Adrenal gland (tissue), 5 donors: ENCODE measurements around the gene SORBS1.

ENCODE experiments used
- CTCF ChIP-seq, 6 experiments: fragments of 450-650 bp in 4 of 6; fragments of 200-600 bp in 2 of 6; sonication (generic) in 1 of 6; IDR thresholded peaks; 1 replicate in 5 of 6; 2 replicates in 1 of 6; pipeline versions ENCODE4 v1.5.1 to v1.8.0; 2016 to 2021; ENCODE audit warnings: antibody characterized with exemption in 6 of 6, mild to moderate bottlenecking in 2 of 6, moderate library complexity in 1 of 6
- POLR2A ChIP-seq, 2 donors: fragments of 450-650 bp; IDR thresholded peaks; one replicate each; pipeline ENCODE4 v1.6.1; 2017; ENCODE audit warnings: antibody characterized with exemption in 2 of 2, mild to moderate bottlenecking in 2 of 2, moderate library complexity in 1 of 2
- donor health status: DM: no; HTN: no; CAD: no.

DNA sequence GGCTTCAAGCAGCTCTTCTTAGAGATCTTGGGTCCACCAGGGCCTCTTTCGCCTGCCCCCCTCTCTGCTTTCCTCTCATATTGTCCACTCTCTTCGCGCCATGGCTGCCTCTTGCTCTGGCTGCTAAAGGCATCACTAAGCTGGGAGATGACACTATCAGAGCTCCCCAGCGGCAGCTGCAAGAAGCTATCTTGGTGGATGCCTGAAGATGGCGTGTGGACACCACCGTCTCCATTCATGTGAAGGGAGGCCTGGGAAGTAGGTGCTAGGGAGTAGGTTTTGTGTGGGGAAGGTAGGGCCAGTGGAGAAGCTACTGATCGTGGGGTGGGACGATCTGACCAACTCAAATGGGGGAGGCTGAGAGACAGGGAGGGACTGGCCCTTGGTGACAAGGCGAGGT lies 224.5 kb downstream of the SORBS1 start:
- TF ChIP-seq CTCF (IDR thresholded peaks at IDR 0.05), result no peak
- no peak for TF ChIP-seq POLR2A (IDR thresholded peaks at IDR 0.05)
